ENCODE measurements around the gene STK32C.

- TF ChIP-seq POLR2AphosphoS5 (IDR thresholded peaks at IDR 0.05) (no peak), CTCF (IDR thresholded peaks at IDR 0.05) (no peak), POLR2A (IDR thresholded peaks at IDR 0.05) (no peak)
Measured at GRCh38 chr10:132264966-132265889, 42.5 kb downstream of the STK32C start.

Measured in prostate gland (tissue), 2 donors.